GM21367 (cell line): ENCODE data around the gene FCER1G.

Experiments used
- ATAC-seq: cut with Tn5 transposase; IDR thresholded peaks from one replicate; pipeline ENCODE4 v1.9.1; 2021; ENCODE audit not compliant: unreplicated experiment

FCER1G gene

GRCh38 chr1:161215076-161215475, at the start of gene FCER1G:
FCER1G (plus strand) TSS chr1:161215295; CDS start chr1:161215322, 27 bp downstream.
- no peak for ATAC-seq

- peak; percentile 89 for ATAC-seq
Observed at GRCh38 chr1:161165742-161166668, 49.1 kb upstream of the FCER1G start, which contains the start of gene PPOX. PPOX (plus strand) TSS chr1:161166426; CDS start chr1:161166848, 422 bp downstream.

GRCh38 chr1:161166669-161167548, 48.2 kb upstream of the FCER1G start:
- ATAC-seq: no peak

GRCh38 chr1:161168906-161169305, 46.2 kb upstream of the FCER1G start:
- no peak for ATAC-seq

GRCh38 chr1:161171191-161171590, 43.9 kb upstream of the FCER1G start:
- no peak for ATAC-seq

GRCh38 chr1:161171696-161172095, 43.4 kb upstream of the FCER1G start:
- no peak for ATAC-seq

- no peak for ATAC-seq
Observed at GRCh38 chr1:161172349-161172748, 42.7 kb upstream of the FCER1G start.

- no peak for ATAC-seq
Observed at GRCh38 chr1:161172776-161173376, 42.2 kb upstream of the FCER1G start.

- no peak for ATAC-seq
Observed at GRCh38 chr1:161173711-161174110, 41.4 kb upstream of the FCER1G start.

- ATAC-seq: no peak
Observed at GRCh38 chr1:161174911-161175310, 40.2 kb upstream of the FCER1G start.

- ATAC-seq: no peak
Observed at GRCh38 chr1:161175771-161176453, 39.2 kb upstream of the FCER1G start.

- no peak for ATAC-seq
Observed at GRCh38 chr1:161176468-161177111, 38.5 kb upstream of the FCER1G start.

- ATAC-seq: peak; percentile 59
Observed at GRCh38 chr1:161177112-161177935, 37.8 kb upstream of the FCER1G start, which contains the start of gene B4GALT3. B4GALT3 (minus strand) TSS chr1:161177507; CDS start chr1:161176060, 1,447 bp downstream.

GRCh38 chr1:161177936-161178244, 37.2 kb upstream of the FCER1G start:
- no peak for ATAC-seq

- no peak for ATAC-seq
Observed at GRCh38 chr1:161179698-161180097, 35.4 kb upstream of the FCER1G start.

- no peak for ATAC-seq
Observed at GRCh38 chr1:161180639-161181038, 34.5 kb upstream of the FCER1G start.

GRCh38 chr1:161182214-161182613, 32.9 kb upstream of the FCER1G start:
- ATAC-seq: peak; percentile 44

- ATAC-seq: peak; percentile 47
Observed at GRCh38 chr1:161185282-161185682, 29.8 kb upstream of the FCER1G start.

- peak; percentile 19 for ATAC-seq
Observed at GRCh38 chr1:161185732-161186311, 29.3 kb upstream of the FCER1G start.
